Measurements from ENCODE around the gene GGA1.
A peak's percentile ranks its signal among the peaks of the same experiment; 100 is the strongest.

The GGA1 gene

GRCh38 chr22:37659897-37660708 is 51.5 kb downstream of the GGA1 start:
- H3K4me3 ChIP-seq = peak overlapping the region in 4 of 7 experiments; percentile 41 to 71 (median 56)
- H3K27ac ChIP-seq = peak overlapping the region in 7 of 21 experiments; percentile 2 to 58 (median 23)

- Histone ChIP-seq H3K4me3 (no peak overlapping the region), H3K27ac (peak overlapping the region in 9 of 21 experiments; percentile 2 to 58 (median 13))
These were observed 52.0 kb downstream of the GGA1 start for GRCh38 chr22:37660709-37661045.

GRCh38 chr22:37661160-37661924 is 52.7 kb downstream of the GGA1 start:
- no peak overlapping the region for H3K4me3 ChIP-seq

GRCh38 chr22:37662039-37662438 is 53.4 kb downstream of the GGA1 start:
- Histone ChIP-seq H3K4me3 (no peak overlapping the region), H3K27ac (peak overlapping the region in 12 of 21 experiments; percentile 3 to 65 (median 28))

More at GRCh38 chr22:37661160-37661924, 52.7 kb downstream of the GGA1 start:
- H3K27ac ChIP-seq = peak overlapping the region in 11 of 21 experiments; percentile 2 to 67 (median 20)

GRCh38 chr22:37663521-37664140 is 55.0 kb downstream of the GGA1 start:
- H3K4me3 ChIP-seq = no peak overlapping the region
- no peak overlapping the region for H3K27ac ChIP-seq

GRCh38 chr22:37664249-37665101 is 55.8 kb downstream of the GGA1 start:
- Histone ChIP-seq H3K27ac (no peak overlapping the region), H3K4me3 (no peak overlapping the region)

- Histone ChIP-seq H3K27ac (no peak overlapping the region), H3K4me3 (no peak overlapping the region)
These were observed 56.9 kb downstream of the GGA1 start for GRCh38 chr22:37665487-37665886.

- Histone ChIP-seq H3K4me3 (no peak overlapping the region), H3K27ac (no peak overlapping the region)
These were observed 61.0 kb downstream of the GGA1 start for GRCh38 chr22:37669586-37669985.

- Histone ChIP-seq H3K27ac (peak overlapping the region in 6 of 21 experiments; percentile 1 to 91 (median 48)), H3K4me3 (no peak overlapping the region)
These were observed 63.7 kb downstream of the GGA1 start for GRCh38 chr22:37672206-37672919.

GRCh38 chr22:37672920-37673455 is 64.4 kb downstream of the GGA1 start:
- Histone ChIP-seq H3K27ac (peak overlapping the region in 12 of 21 experiments; percentile 6 to 91 (median 78)), H3K4me3 (no peak overlapping the region)

- Histone ChIP-seq H3K27ac (peak overlapping the region in 20 of 21 experiments; percentile 35 to 96 (median 86)), H3K4me3 (no peak overlapping the region)
These were observed 65.6 kb downstream of the GGA1 start for GRCh38 chr22:37674248-37674647.

GRCh38 chr22:37674951-37675929 is 66.6 kb downstream of the GGA1 start, which contains the start of gene LGALS1:
LGALS1 (plus strand) TSS chr22:37675636; CDS start chr22:37675703, 67 bp downstream.
- peak within 1 kb of the TSS; percentile 45 to 68 (median 53) for H3K4me3 ChIP-seq
- peak within 1 kb of the TSS in 20 of 21 experiments; percentile 71 to 96 (median 86) for H3K27ac ChIP-seq

- Histone ChIP-seq H3K4me3 (peak overlapping the region; percentile 45 to 68 (median 53)), H3K27ac (peak overlapping the region in 20 of 21 experiments; percentile 71 to 96 (median 86))
These were observed 67.5 kb downstream of the GGA1 start for GRCh38 chr22:37675930-37676735.

GRCh38 chr22:37676736-37677492 is 68.3 kb downstream of the GGA1 start:
- Histone ChIP-seq H3K4me3 (peak overlapping the region; percentile 45 to 68 (median 53)), H3K27ac (peak overlapping the region in 20 of 21 experiments; percentile 71 to 96 (median 86))

- Histone ChIP-seq H3K4me3 (peak overlapping the region; percentile 45 to 68 (median 53)), H3K27ac (peak overlapping the region in 17 of 21 experiments; percentile 71 to 96 (median 89))
These were observed 68.9 kb downstream of the GGA1 start for GRCh38 chr22:37677493-37677974.
